ENCODE results near the gene C20orf204.

- TF ChIP-seq CTCF (IDR thresholded peaks at IDR 0.05; ENCODE audit: low read depth, low read length, missing input control) (no peak), EGR1 (IDR thresholded peaks at IDR 0.05; ENCODE audit: low read depth in 2 of 2) (no peak), ATF3 (IDR thresholded peaks at IDR 0.05) (no peak), ZBTB33 (IDR thresholded peaks at IDR 0.05) (no peak), MAX (IDR thresholded peaks at IDR 0.05) (no peak), JUND (IDR thresholded peaks at IDR 0.05) (no peak), GABPA (IDR thresholded peaks at IDR 0.05 in 1 of 2, conservative IDR thresholded peaks at IDR 0.05 in 1 of 2) (no peak), YY1 (IDR thresholded peaks at IDR 0.05) (no peak)
Measured at GRCh38 chr20:64049878-64050260, 13.9 kb downstream of the C20orf204 start.
